ENCODE results near the gene FHOD1. TPM values are rescaled to one million over a fixed set of nuclear protein-coding genes. Genes with fewer than 3 reads are reported as not detected.

The FHOD1 gene
- polyA plus RNA-seq, 1 donor, result 24.6 TPM

GRCh38 chr16:67208154-67208896 is 39.0 kb downstream of the FHOD1 start:
- DNase-seq (ENCODE audit: low read depth), result no peak

GRCh38 chr16:67207249-67208091 is 39.8 kb downstream of the FHOD1 start:
- DNase-seq (ENCODE audit: low read depth), result no peak

- DNase-seq (ENCODE audit: low read depth), result no peak
Measured at GRCh38 chr16:67206838-67207248, 40.4 kb downstream of the FHOD1 start.

- no peak for DNase-seq (ENCODE audit: low read depth)
Measured at GRCh38 chr16:67206129-67206837, 41.0 kb downstream of the FHOD1 start.

GRCh38 chr16:67204076-67204475 is 43.2 kb downstream of the FHOD1 start:
- DNase-seq (ENCODE audit: low read depth), result no peak

- DNase-seq (ENCODE audit: low read depth), result no peak
Measured at GRCh38 chr16:67202956-67203493, 44.3 kb downstream of the FHOD1 start.

- no peak for DNase-seq (ENCODE audit: low read depth)
Measured at GRCh38 chr16:67202426-67202825, 44.9 kb downstream of the FHOD1 start.

GRCh38 chr16:67201411-67202345 is 45.6 kb downstream of the FHOD1 start:
- no peak for DNase-seq (ENCODE audit: low read depth)

- DNase-seq (ENCODE audit: low read depth), result no peak
Measured at GRCh38 chr16:67200491-67200890, 46.8 kb downstream of the FHOD1 start.

GRCh38 chr16:67199808-67200198 is 47.5 kb downstream of the FHOD1 start:
- DNase-seq (ENCODE audit: low read depth), result no peak

- no peak for DNase-seq (ENCODE audit: low read depth)
Measured at GRCh38 chr16:67199011-67199807, 48.1 kb downstream of the FHOD1 start, which contains the start of gene ELMO3. Gene ELMO3, plus strand, starts transcription at chr16:67199131. Its CDS starts 196 bp downstream, at chr16:67199327.

- no peak for DNase-seq (ENCODE audit: low read depth)
Measured at GRCh38 chr16:67198238-67198734, 49.0 kb downstream of the FHOD1 start.

- no peak for DNase-seq (ENCODE audit: low read depth)
Measured at GRCh38 chr16:67197704-67198103, 49.6 kb downstream of the FHOD1 start.

GRCh38 chr16:67196881-67197280 is 50.4 kb downstream of the FHOD1 start:
- no peak for DNase-seq (ENCODE audit: low read depth)

- no peak for DNase-seq (ENCODE audit: low read depth)
Measured at GRCh38 chr16:67195676-67196075, 51.6 kb downstream of the FHOD1 start.

GRCh38 chr16:67194260-67194659 is 53.0 kb downstream of the FHOD1 start:
- DNase-seq (ENCODE audit: low read depth), result no peak

- DNase-seq (ENCODE audit: low read depth), result no peak
Measured at GRCh38 chr16:67193536-67193935, 53.7 kb downstream of the FHOD1 start.

- no peak for DNase-seq (ENCODE audit: low read depth)
Measured at GRCh38 chr16:67192781-67193361, 54.4 kb downstream of the FHOD1 start.

- DNase-seq (ENCODE audit: low read depth), result peak; percentile 76
Measured at GRCh38 chr16:67191995-67192681, 55.1 kb downstream of the FHOD1 start, which contains the start of gene E2F4. Gene E2F4, plus strand, starts transcription at chr16:67192155. Its CDS starts 73 bp downstream, at chr16:67192228.
